ENCODE measurements around the gene TDRD7. TPM values are rescaled to one million over a fixed set of nuclear protein-coding genes. Genes with fewer than 3 reads are reported as not detected.

Gene TDRD7
- total RNA-seq, 1 donor from 2014 or later, result 14.7 TPM

GRCh38 chr9:97427885-97428284, 16.0 kb downstream of the TDRD7 start:
- no peak overlapping the region for H3K27ac Mint-ChIP-seq
- DNase-seq, result no peak
- H3K27me3 Mint-ChIP-seq, result no peaks in the 10 kb centered on the region
- H3K36me3 Mint-ChIP-seq (ENCODE audit: low read depth), result peaks cover 63% of the 10 kb centered on the region
- no peak for TF ChIP-seq CTCF (IDR thresholded peaks at IDR 0.05)
- H3K4me3 Mint-ChIP-seq, result no peak overlapping the region
- ChIA-PET CTCF (no interaction called here), POLR2A (no interaction called here)
- H3K4me1 Mint-ChIP-seq, result peaks cover 3% of the 10 kb centered on the region
- intact Hi-C loops (cut with micrococcal nuclease), result no loop called here
- peaks cover 8% of the 10 kb centered on the region for H3K9me3 Mint-ChIP-seq
- no peak for ATAC-seq (ENCODE audit: low read depth)

- H3K36me3 Mint-ChIP-seq (ENCODE audit: low read depth), result peaks cover 72% of the 10 kb centered on the region
- no peak for ATAC-seq (ENCODE audit: low read depth)
- H3K9me3 Mint-ChIP-seq, result no peaks in the 10 kb centered on the region
- intact Hi-C loops (cut with micrococcal nuclease), result no loop called here
- POLR2A ChIA-PET, result no interaction called here
- CTCF ChIA-PET, result no interaction called here
- H3K4me1 Mint-ChIP-seq, result peaks cover 8% of the 10 kb centered on the region
- H3K27ac Mint-ChIP-seq, result no peak overlapping the region
- H3K4me3 Mint-ChIP-seq, result no peak overlapping the region
- no peaks in the 10 kb centered on the region for H3K27me3 Mint-ChIP-seq
- DNase-seq, result no peak
- TF ChIP-seq CTCF (IDR thresholded peaks at IDR 0.05), result no peak
Observed at GRCh38 chr9:97430316-97431043, 18.6 kb downstream of the TDRD7 start.

- intact Hi-C loops (cut with micrococcal nuclease), result no loop called here
- Mint-ChIP-seq H3K4me3 (no peak overlapping the region), H3K9me3 (no peaks in the 10 kb centered on the region), H3K4me1 (peaks cover 8% of the 10 kb centered on the region), H3K27ac (no peak overlapping the region), H3K36me3 (ENCODE audit: low read depth) (peaks cover 75% of the 10 kb centered on the region), H3K27me3 (no peaks in the 10 kb centered on the region)
- DNase-seq, result no peak
- POLR2A ChIA-PET, result no interaction called here
- no peak for TF ChIP-seq CTCF (IDR thresholded peaks at IDR 0.05)
- CTCF ChIA-PET, result no interaction called here
- no peak for ATAC-seq (ENCODE audit: low read depth)
Observed at GRCh38 chr9:97431044-97431441, 19.1 kb downstream of the TDRD7 start.

- peaks cover 8% of the 10 kb centered on the region for H3K4me1 Mint-ChIP-seq
- ATAC-seq (ENCODE audit: low read depth) (no peak), DNase-seq (no peak)
- no peak overlapping the region for H3K4me3 Mint-ChIP-seq
- H3K27ac Mint-ChIP-seq, result no peak overlapping the region
- no peaks in the 10 kb centered on the region for H3K27me3 Mint-ChIP-seq
- ChIA-PET CTCF (no interaction called here), POLR2A (no interaction called here)
- H3K9me3 Mint-ChIP-seq, result no peaks in the 10 kb centered on the region
- intact Hi-C loops (cut with micrococcal nuclease), result no loop called here
- TF ChIP-seq CTCF (IDR thresholded peaks at IDR 0.05), result no peak
- peaks cover 79% of the 10 kb centered on the region for H3K36me3 Mint-ChIP-seq (ENCODE audit: low read depth)
Observed at GRCh38 chr9:97431549-97432143, 19.8 kb downstream of the TDRD7 start.

GRCh38 chr9:97437051-97437600, 25.2 kb downstream of the TDRD7 start:
- DNase-seq, result no peak
- CTCF ChIA-PET, result interaction anchor here (0.8 to 1.6 kb wide), 2 partner anchors 9 to 162 kb away, joined by 3 to 5 read pairs; no protein-coding TSS in a partner anchor
- intact Hi-C loops (cut with micrococcal nuclease), result no loop called here
- H3K9me3 Mint-ChIP-seq, result no peaks in the 10 kb centered on the region
- no peak for TF ChIP-seq CTCF (IDR thresholded peaks at IDR 0.05)
- H3K36me3 Mint-ChIP-seq (ENCODE audit: low read depth), result peaks cover 57% of the 10 kb centered on the region
- H3K27ac Mint-ChIP-seq, result no peak overlapping the region
- H3K4me1 Mint-ChIP-seq, result peaks cover 8% of the 10 kb centered on the region
- ATAC-seq (ENCODE audit: low read depth), result no peak
- no peak overlapping the region for H3K4me3 Mint-ChIP-seq
- POLR2A ChIA-PET, result no interaction called here
- no peaks in the 10 kb centered on the region for H3K27me3 Mint-ChIP-seq
